Testis (tissue), 3 donors: ENCODE measurements around the gene PRKCZ. TPM values are rescaled to one million over a fixed set of nuclear protein-coding genes. Genes with fewer than 3 reads are reported as not detected.

ENCODE experiments used
- DNase-seq: peaks from one replicate; pipeline ENCODE4 v3.0.0-alpha.2; 2019
- H3K27ac ChIP-seq, 2 donors: fragments of 200-600 bp; sonication (generic); one replicate each; pipeline ENCODE4 v1.5.1; 2019
- H3K27me3 ChIP-seq: fragments of 200-600 bp; sonication (generic); one replicate; pipeline ENCODE4 v1.5.1; 2019
- H3K36me3 ChIP-seq: fragments of 200-600 bp; sonication (generic); one replicate; pipeline ENCODE4 v1.5.1; 2017; ENCODE audit warnings: low read depth; ENCODE audit errors: missing control alignments
- H3K4me1 ChIP-seq: fragments of 200-600 bp; sonication (generic); one replicate; pipeline ENCODE4 v1.5.1; 2019
- H3K4me3 ChIP-seq, 2 donors: fragments of 200-600 bp; sonication (generic); one replicate each; pipeline ENCODE4 v1.5.1; 2017 to 2019
- H3K9me3 ChIP-seq: fragments of 200-600 bp; sonication (generic); one replicate; pipeline ENCODE4 v1.5.1; 2017
- POLR2A ChIP-seq: fragments of 450-650 bp; IDR thresholded peaks from one replicate; pipeline ENCODE4 v1.6.1; 2017; ENCODE audit warnings: antibody characterized with exemption, mild to moderate bottlenecking, moderate library complexity
- WGBS, 2 donors: methylation state at CpG; one replicate each; pipeline ENCODE4 v1.1.5; 2018; 5-methylcytosine and 5-hydroxymethylcytosine counted together
- intact Hi-C: fragments of 100-400 bp; cut with DNase I; formaldehyde crosslinking; loops from one replicate; pipeline ENCODE4 v1.15.1; 2023; ENCODE audit warnings: low total_unique reads
- polyA plus RNA-seq: library from polyadenylated mRNA; stranded (reverse); fragments of 350-450 nt; fragmentation: Illumina TruSeq; extraction: RNeasy Lipid Tissue Mini Kit (QIAGEN cat#74804); gene quantifications from one replicate; pipeline ENCODE4 v1.2.3, GENCODE V29; 2014; ENCODE audit warnings: low read depth, low replicate concordance; ENCODE audit not compliant: insufficient read depth
- total RNA-seq, 2 donors: library from RNA; depleted of rRNA; stranded (reverse); fragments of >200 nt; gene quantifications; one replicate each; pipeline ENCODE4 v1.2.3, GENCODE V29; 2016
- TF ChIP-seq, protein P1 (sequence below), 3 experiments: fragments of 450-650 bp in 2 of 3; fragments of 200-600 bp in 1 of 3; sonication (generic) in 1 of 3; IDR thresholded peaks; one replicate each; pipeline ENCODE4 v1.5.1; 2016 to 2019; ENCODE audit warnings: antibody characterized with exemption in 3 of 3, mild to moderate bottlenecking in 2 of 3, moderate library complexity in 1 of 3

Gene PRKCZ
- total and polyA plus RNA-seq, 3 donors from 2014 or later: 86.4 to 142 (median 123) TPM

DNA sequence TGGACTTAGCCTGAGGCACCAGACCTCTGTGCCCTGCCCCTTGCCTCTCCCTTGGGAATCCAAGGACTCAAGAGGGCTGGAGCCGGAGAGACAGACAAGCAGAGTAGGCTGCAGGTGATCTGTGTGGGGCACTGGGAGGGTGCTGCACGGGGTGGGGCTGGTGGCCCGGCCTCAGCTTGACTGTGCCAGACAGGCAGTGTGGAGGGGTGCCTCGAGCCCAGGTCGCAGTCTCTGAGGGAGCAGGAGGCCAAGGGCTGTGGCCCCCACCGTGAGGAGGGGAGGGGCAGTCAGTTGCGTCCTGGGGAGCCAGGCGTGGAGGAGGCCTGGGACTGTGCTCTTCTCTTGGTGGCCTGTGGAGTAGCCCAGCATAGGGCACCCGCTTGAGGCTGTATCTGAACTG lies 27.0 kb upstream of the PRKCZ start:
- DNase-seq: no peak
- TF ChIP-seq, protein P1, sequence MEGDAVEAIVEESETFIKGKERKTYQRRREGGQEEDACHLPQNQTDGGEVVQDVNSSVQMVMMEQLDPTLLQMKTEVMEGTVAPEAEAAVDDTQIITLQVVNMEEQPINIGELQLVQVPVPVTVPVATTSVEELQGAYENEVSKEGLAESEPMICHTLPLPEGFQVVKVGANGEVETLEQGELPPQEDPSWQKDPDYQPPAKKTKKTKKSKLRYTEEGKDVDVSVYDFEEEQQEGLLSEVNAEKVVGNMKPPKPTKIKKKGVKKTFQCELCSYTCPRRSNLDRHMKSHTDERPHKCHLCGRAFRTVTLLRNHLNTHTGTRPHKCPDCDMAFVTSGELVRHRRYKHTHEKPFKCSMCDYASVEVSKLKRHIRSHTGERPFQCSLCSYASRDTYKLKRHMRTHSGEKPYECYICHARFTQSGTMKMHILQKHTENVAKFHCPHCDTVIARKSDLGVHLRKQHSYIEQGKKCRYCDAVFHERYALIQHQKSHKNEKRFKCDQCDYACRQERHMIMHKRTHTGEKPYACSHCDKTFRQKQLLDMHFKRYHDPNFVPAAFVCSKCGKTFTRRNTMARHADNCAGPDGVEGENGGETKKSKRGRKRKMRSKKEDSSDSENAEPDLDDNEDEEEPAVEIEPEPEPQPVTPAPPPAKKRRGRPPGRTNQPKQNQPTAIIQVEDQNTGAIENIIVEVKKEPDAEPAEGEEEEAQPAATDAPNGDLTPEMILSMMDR (IDR thresholded peaks at IDR 0.05): no peak
- no peak for TF ChIP-seq POLR2A
- H3K4me1 ChIP-seq: peaks cover 12% of the 10 kb centered on the region
- H3K9me3 ChIP-seq: no peaks in the 10 kb centered on the region
- H3K4me3 ChIP-seq: no peak overlapping the region
- intact Hi-C loops: no loop called here
- WGBS, 2 donors: 88 to 93% methylated on average over 4 to 9 of the region's 9 CpGs
- no peaks in the 10 kb centered on the region for H3K27me3 ChIP-seq
- H3K27ac ChIP-seq: no peak overlapping the region
- no peaks in the 10 kb centered on the region for H3K36me3 ChIP-seq

GRCh38 chr1:2024451-2024850 lies 25.8 kb upstream of the PRKCZ start:
- no peak for DNase-seq
- no peak overlapping the region for H3K4me3 ChIP-seq
- TF ChIP-seq, protein P1 (IDR thresholded peaks at IDR 0.05): no peak
- TF ChIP-seq POLR2A: no peak
- 91% methylated on average over 10 of the region's 10 CpGs; no CpG with 5 or more reads in 1 of the 2 donors for WGBS, 2 donors
- no peaks in the 10 kb centered on the region for H3K9me3 ChIP-seq
- peaks cover 12% of the 10 kb centered on the region for H3K4me1 ChIP-seq
- H3K36me3 ChIP-seq: no peaks in the 10 kb centered on the region
- H3K27ac ChIP-seq: no peak overlapping the region
- no peaks in the 10 kb centered on the region for H3K27me3 ChIP-seq
- intact Hi-C loops: no loop called here

GRCh38 chr1:2024887-2025286 lies 25.3 kb upstream of the PRKCZ start:
- Histone ChIP-seq H3K27me3 (no peaks in the 10 kb centered on the region), H3K36me3 (no peaks in the 10 kb centered on the region), H3K27ac (no peak overlapping the region), H3K9me3 (no peaks in the 10 kb centered on the region), H3K4me3 (no peak overlapping the region), H3K4me1 (peaks cover 12% of the 10 kb centered on the region)
- no peak for TF ChIP-seq POLR2A
- TF ChIP-seq, protein P1 (IDR thresholded peaks at IDR 0.05): no peak
- 88 to 100% methylated on average over 5 to 18 of the region's 18 CpGs for WGBS, 2 donors
- intact Hi-C loops: no loop called here
- DNase-seq: no peak

DNA sequence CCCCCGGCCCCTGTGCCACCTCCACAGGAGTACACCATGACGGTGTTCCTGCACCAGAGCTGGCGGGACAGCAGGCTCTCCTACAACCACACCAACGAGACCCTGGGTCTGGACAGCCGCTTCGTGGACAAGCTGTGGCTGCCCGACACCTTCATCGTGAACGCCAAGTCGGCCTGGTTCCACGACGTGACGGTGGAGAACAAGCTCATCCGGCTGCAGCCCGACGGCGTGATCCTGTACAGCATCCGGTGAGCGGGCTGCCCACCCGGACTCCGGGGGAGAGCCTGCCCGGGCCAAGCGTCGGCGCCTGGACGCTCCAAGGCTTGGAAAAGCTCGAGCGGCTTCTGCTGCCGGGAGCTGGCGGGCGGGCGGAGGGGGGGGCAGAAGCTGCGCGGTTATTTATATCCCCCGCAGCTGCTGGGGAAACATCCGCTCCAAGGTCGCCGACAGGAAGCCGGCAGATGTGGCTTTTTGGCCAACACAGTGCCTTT lies 24.7 kb upstream of the PRKCZ start:
- Histone ChIP-seq H3K4me3 (no peak overlapping the region), H3K36me3 (no peaks in the 10 kb centered on the region), H3K27ac (no peak overlapping the region), H3K27me3 (no peaks in the 10 kb centered on the region), H3K4me1 (peaks cover 12% of the 10 kb centered on the region), H3K9me3 (no peaks in the 10 kb centered on the region)
- TF ChIP-seq, protein P1 (IDR thresholded peaks at IDR 0.05): no peak
- TF ChIP-seq POLR2A: no peak
- intact Hi-C loops: no loop called here
- WGBS, 2 donors: 25 to 39% methylated on average over 25 to 30 of the region's 39 CpGs
- DNase-seq: peak; percentile 44

DNA sequence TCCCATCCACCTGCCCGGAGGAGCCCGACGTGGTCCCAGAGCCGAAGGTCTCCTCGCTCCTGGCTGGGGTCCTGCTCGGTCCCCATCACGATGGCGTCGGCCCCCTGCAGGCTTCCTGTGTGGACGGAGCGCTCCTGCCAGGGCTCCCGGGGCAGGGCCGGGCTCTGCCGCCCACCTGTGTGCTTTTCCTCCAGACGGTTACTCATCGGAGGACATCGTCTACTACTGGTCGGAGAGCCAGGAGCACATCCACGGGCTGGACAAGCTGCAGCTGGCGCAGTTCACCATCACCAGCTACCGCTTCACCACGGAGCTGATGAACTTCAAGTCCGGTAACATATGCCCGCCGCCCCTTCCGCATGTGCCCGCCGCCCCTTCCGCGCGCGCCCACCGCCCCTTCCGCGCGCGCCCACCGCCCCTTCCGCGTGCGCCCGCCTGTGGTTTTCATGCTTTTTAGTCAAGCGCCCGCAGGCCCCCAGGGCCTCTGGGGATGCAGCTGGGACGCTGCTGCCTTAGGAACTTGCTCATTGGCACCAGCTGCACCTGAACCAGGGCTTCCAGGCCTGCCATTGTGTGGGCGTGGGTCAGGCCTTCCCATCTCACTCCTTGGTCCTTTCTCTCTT lies 22.1 kb upstream of the PRKCZ start:
- no peak for DNase-seq
- WGBS, 2 donors: 93 to 94% methylated on average over 45 to 46 of the region's 46 CpGs
- Histone ChIP-seq H3K27me3 (no peaks in the 10 kb centered on the region), H3K36me3 (no peaks in the 10 kb centered on the region), H3K9me3 (no peaks in the 10 kb centered on the region), H3K4me1 (peaks cover 18% of the 10 kb centered on the region), H3K27ac (no peak overlapping the region), H3K4me3 (no peak overlapping the region)
- TF ChIP-seq POLR2A: no peak
- TF ChIP-seq, protein P1 (IDR thresholded peaks at IDR 0.05): no peak
- intact Hi-C loops: no loop called here
